A549 (cell line): ENCODE data around the gene DAB1.

Source experiments
- CTCF ChIP-seq: fragments of >200 bp; sonication (Bioruptor Twin); formaldehyde crosslinking; IDR thresholded peaks from 3 replicates; pipeline ENCODE4 v1.5.1; 2016
- GATA3 ChIP-seq: IDR thresholded peaks from 2 replicates; pipeline ENCODE4 v1.6.1; 2012; ENCODE audit warnings: borderline replicate concordance
- HMGXB4 ChIP-seq: fragments of 250-450 bp; sonication (Bioruptor Pico); IDR thresholded peaks from 2 replicates; pipeline ENCODE4 v1.5.0; 2021; ENCODE audit warnings: mild to moderate bottlenecking, moderate library complexity, borderline replicate concordance
- JUN ChIP-seq, 2 experiments: fragments of >200 bp; sonication (Bioruptor Twin); formaldehyde crosslinking; IDR thresholded peaks; 2 replicates in 1 of 2; 3 replicates in 1 of 2; pipeline ENCODE4 v1.6.1; 2016 to 2017
- KDM1A ChIP-seq: fragments of 200-600 bp; sonication (generic); IDR thresholded peaks from 2 replicates; pipeline ENCODE4 v1.6.1; 2016; ENCODE audit warnings: low read depth, mild to moderate bottlenecking
- MYC ChIP-seq: IDR thresholded peaks from 2 replicates; pipeline ENCODE4 v1.6.1; 2012; ENCODE audit warnings: mild to moderate bottlenecking, inconsistent platforms, low read length, improper control_type of control experiment, borderline replicate concordance
- POLR2A ChIP-seq: IDR thresholded peaks from 2 replicates; pipeline ENCODE4 v1.6.1; 2012; ENCODE audit warnings: mild to moderate bottlenecking, low read length
- ZSCAN20 ChIP-seq: fragments of 250-450 bp; sonication (Bioruptor Pico); IDR thresholded peaks from 2 replicates; pipeline ENCODE4 v1.8.0; 2022; ENCODE audit warnings: mild to moderate bottlenecking, moderate library complexity

GRCh38 chr1:57111175-57111574 lies 312.7 kb downstream of the DAB1 start:
- TF ChIP-seq CTCF (no peak), ZSCAN20 (CRISPR knock-in tag) (no peak), KDM1A (no peak), GATA3 (no peak), HMGXB4 (CRISPR knock-in tag) (no peak), MYC (no peak), JUN (IDR thresholded peaks at IDR 0.05) (no peak), POLR2A (no peak)
